GM19035 (cell line): ENCODE data around the gene AGMO.

Source experiments
- ATAC-seq: cut with Tn5 transposase; IDR thresholded peaks from one replicate; pipeline ENCODE4 v1.9.1; 2021; ENCODE audit not compliant: unreplicated experiment

AGMO gene

DNA sequence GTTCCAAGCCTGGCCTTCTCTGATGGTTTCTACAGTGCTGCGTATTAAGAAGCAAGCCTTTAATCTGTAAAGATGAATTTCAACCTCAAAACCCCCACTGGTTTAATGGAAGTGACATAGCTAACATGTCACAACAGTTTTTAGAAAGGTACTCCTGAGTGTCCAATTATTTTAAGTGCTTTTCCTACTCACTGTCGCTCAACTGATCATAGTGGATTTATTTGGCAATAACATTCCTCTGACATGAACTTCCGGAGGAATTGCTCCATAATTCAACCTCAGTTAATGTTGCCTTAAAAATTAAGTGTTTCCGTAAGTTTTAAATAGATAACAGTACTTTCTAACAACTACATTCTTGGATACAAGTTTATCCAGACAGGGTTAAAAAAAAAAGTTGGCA is 57.5 kb downstream of the AGMO start:
- ATAC-seq = no peak

DNA sequence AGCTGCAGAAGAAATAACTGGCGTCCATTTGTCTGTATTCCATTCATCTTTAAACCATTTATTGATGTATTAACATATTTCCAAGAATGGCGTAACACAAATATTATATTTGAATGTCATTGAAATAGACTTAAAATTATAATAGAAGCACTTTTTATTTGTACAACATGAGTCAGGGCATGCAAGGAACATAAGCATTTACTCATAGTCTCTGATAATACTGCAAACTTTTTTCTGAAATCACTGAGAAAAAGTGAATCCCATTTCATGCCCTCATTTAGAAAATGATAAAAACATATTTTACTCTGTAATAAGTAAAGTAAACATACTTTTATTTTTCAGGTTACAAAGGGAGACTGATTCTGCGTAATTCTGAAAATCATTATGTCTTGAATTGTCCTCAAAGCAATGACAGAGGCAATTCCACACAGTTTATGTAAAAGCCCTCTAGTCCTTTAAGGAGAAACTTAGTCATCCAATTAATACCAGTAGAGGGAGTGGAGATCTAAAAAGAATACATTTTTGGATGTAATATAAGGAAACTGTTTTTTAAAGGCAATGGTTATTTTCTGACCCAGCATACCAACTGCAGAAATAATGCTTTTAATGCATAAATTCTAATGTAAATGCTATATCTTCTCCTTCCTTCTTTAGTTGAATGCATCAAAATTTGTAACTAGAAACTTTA is 58.1 kb downstream of the AGMO start:
- ATAC-seq = no peak

DNA sequence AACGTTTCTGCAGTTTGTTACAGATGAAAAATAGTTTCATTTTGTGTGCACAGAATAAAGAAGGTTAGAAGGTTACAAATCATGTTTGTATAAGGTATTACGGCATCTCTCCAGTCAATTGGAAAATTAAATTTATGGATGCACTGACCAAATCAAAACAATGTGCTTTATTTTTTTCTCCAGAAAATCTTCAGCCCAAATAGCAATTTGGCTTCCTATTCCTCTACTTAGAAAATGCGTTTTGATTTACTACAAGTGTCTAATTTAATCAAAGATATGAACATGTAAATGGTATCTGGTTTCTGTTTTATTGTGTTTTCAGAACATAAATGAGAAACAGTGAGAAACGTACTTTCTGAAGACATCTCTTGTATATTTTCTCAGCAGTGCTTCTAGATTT is 63.4 kb downstream of the AGMO start:
- ATAC-seq = no peak

DNA sequence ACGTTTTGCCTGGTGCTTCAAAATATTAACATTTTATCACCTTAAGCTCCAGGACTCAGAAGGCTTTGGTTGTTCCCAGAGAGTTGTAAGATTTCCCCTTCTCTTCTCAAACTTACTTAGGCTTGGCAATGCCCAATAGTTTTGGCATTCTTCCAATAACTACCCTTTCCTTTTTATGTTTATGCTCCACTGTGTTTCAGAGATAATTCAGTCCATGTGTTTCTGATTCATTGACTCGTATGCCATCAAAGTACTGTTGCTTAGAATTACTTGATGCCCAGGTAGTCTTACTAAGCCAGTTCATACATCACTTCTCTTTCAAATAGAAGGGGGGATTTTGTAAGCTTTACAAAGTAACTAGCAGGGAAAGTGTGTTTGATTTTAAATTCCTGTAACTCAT is 66.6 kb downstream of the AGMO start:
- ATAC-seq = no peak

DNA sequence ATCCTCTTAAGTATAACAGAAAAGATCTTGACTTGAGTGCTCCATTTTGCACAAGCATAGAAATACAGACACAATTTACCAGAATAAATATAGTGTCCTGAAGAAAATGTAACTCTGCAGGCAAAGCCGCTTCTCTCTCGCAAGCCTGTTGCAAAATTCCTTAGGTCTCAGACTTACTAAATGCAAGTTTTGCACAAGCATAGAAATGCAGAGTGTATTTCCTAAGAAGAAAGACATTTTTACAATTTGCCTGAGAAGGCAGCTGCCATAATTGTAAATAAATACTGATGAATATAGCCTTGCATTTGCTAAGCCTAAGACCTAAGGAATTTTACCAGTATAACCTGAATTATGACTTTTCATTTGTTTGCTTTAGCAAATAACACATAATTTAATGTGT is 67.1 kb downstream of the AGMO start:
- no peak for ATAC-seq

DNA sequence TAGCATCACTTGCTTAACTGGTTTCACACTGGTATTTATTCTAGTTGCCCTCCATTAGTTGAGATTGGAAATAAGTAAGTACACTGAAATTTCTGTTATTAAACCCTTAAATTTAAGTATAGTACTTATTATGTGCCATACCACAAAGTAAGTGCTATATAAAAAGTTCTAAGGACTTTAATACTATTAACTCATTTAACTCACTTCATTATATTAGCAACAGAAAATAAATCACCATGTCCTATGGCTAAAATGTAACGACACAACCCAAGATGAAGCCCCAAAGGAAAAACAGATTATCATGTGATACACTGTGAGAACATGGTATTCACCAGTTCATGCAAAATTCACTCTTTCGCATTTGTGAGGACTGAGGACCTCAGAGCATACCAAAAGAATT is 70.5 kb downstream of the AGMO start:
- ATAC-seq = no peak

DNA sequence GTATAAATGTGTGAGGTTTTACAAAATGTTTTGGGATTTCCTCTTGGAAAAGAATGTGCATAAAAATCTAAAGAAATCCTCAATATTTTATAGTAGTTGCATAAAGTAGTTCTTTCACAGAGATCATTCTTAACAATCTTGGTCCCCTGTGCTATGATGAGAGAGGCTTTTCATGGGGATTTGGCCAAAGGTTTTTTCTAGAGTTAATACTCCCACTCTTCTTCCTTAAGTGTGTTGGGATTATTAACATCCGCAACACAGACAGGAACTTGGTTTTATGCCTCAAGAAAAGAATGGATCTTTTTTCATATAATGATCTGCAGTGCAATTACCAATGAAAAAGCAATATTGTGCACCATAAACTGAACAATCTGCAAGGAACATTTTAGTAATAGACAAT is 71.5 kb downstream of the AGMO start:
- ATAC-seq = no peak

DNA sequence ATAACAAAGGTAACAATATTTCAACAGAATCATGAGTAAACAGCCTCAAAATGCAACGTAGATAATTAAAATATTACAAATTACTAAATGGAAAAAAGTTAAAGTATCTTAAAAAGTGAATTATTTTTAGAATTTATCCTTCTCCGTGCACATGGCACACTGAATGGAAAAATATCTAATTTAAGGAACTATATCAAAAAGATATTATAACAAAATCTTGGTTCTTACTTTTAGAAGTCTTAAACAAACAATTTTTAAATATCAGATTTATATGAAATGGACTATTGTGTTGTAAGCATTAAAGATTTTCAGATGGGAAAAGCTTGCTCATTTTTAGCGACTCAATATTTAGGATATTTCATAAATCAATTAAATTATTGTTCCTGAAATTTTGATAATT is 72.0 kb downstream of the AGMO start:
- ATAC-seq = no peak

DNA sequence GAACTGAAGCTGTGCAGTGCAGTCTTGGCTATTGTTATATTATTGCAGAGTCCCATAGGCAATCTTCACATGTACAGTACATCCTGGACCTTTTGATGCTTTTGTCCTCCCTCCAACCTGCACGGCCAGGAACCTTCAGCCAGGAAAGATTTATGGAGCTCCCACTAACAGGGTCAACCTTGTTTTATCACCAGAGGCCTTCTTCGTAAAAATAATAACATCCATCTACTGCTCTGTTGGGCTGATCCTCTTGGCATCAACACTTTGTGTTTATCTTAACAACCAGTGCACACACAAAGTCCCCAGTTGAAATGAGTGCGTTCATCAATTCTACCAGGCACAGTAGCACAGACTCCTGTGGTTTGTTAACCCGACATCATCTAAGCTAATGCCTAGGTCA is 72.4 kb downstream of the AGMO start:
- ATAC-seq = no peak

DNA sequence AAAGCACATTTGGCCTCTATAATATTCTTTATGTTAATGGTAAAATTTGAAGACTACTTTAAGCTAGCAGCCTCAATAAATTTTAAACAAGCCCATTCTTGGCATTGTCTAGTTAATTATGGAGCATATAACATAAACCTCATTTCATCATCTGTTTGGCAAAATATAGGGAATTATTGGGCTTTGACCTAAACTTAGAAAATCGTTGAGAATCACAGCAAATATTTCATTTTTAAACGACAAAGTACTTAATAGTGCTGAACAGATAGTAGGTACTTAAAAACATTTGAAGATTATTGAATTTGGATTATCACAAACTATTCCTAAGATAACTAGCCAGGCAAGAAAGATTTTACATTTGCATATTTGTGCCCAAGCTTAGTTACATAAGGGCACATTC is 73.4 kb downstream of the AGMO start:
- no peak for ATAC-seq

DNA sequence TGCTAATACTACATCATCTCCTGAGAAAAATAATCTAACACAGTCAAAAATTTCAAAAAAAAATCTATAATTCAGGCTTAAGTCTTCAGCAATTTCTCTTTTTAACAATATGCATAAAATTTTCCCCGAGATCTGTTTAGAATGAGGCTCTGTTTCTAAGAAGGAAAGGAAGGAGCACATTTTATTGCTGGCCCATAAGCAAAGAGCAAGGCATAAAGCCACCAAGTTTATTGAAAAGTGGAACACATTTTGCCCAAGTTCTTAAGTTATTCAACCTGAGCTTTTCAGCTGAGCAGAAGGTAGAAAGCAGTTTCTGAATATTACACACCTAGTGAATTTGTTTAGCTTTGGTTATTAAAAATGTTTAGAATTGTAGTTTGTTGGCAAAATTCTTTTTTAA is 73.9 kb downstream of the AGMO start:
- ATAC-seq = no peak

DNA sequence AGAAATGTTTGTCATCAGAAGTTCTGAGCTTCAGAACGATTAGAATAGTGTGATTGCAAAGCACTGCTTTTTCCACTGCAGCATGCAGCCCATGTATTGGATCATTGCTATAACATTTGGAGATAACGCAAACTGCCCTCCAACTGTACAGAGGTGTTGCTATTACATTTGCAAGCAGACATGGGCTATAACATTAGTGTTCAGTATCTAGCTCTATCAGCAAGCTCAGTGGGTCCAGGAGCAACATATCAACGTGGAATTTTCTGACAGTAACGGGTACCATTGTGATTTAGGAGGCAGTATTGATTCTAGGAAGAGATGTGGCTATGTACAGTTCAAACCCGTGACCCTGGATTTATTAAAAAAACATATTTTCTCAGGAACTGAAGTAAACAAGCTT is 75.8 kb downstream of the AGMO start:
- no peak for ATAC-seq

DNA sequence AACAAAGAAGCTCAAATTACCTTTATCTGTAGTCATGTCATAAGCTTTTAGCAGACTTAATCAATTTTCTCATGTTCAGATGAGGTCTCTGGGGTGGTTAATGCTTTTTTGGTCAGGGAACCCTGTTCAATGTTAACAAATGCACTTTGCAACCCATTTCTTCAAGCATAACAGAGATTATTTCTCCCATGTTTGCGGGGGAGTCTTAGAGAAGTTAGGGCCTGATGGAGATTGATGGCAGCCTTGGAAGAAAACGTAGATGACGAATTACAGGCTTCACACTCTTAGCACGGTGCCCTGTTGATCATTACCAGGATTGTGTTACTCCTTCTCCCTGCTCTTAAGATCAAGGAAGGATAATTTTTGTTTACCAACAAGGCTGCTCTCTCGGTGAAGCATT is 76.4 kb downstream of the AGMO start:
- no peak for ATAC-seq

DNA sequence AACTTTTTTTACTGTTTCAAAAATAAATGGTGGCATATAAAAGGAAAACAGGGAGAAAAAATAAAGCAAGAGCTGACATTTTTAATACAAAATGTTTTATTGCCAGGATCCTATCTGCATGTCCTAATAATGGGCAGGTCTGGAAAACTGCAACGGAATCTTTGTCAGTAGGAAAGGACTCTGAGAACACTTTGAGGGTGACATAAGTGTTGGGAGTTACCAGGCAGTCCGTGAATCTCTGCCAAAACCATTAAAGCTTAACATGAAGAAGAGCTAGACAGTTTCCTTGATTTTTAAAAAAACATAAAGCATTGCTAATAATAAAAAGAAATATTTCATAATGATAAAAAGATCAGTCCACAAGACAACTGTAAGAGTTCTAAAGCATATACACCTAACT is 80.7 kb downstream of the AGMO start:
- ATAC-seq = no peak

DNA sequence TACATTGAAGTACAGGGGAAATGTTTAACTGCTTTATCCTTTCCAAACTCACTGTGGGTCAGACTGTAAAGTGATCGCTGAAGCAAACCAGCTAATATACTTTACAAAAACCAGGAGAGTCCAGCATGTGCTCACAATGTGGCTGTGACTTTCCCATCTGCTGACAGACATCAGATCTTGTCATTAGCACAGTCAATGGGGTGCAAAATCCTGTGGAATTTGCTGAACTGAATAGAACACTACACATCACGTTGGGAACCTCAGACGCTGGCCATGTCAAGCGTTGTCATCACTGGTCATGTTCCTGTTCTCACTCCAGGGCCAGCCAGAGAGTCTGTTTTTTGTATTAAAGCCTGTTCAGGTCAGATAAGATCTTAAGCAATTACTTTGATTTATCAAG is 83.4 kb downstream of the AGMO start:
- ATAC-seq = no peak

DNA sequence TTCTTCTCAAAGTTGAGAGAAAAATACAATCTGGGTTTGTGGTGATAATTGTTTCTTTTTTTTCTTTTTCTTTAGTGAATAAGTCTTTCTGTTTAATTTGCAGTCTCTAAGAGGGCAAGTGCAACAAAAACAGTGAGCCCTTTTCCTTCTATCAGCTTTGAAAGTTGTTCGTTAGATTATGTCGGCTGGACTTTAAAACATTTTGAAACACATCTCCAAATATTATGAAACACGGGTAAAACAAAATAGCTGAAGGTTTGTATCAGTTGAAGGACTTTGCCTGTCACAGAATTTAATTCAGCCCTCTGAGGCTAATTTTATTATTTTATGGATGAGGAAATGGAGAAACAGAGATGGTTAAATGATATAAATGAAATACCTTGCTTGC is 85.3 kb downstream of the AGMO start:
- ATAC-seq = no peak

DNA sequence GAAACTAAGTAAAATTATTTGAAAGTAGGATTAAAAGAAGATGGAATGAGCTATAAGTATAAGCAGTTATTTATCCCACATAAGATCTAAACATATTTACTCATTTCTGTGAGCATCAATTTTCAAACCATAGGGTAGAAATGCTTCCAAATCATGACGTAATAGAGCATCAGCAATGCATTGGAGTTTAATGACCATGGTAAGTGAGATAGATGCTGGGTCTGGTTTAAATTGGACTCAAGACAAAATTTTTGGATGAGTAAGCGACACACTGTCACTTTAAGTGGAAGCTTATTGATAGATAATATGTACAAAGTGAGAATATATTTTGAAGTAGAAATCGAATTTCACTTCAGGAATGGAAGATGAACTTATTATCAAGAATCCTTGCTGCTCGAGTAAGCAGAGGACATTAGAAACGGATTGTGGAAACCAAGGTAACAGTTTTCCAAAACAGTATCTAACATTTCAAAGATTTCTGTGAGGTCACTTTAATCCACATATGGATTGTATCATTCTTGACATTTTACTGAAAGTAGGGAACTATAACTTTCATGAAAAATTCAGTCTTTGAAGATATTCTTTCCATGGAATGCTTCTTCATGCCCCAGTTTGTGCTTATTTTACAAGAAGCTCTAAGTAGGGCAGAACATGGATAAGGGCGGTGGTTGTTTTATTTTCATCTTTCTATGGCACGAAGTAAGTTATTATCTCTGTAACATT is 85.8 kb downstream of the AGMO start:
- ATAC-seq = no peak

DNA sequence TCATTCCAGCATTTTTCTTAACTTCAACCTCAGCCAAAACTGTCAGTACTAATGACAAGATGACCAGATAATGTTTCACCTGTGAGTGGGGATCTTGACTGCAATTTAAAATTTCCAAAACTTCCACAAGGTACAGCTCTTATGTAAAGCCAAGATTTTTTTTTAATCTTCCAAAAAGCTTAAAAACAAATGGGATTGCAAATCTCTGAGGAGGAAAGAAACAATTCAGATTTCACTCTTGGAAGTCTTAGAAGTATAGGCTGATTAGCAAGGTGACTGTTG is 90.2 kb downstream of the AGMO start:
- ATAC-seq = no peak

DNA sequence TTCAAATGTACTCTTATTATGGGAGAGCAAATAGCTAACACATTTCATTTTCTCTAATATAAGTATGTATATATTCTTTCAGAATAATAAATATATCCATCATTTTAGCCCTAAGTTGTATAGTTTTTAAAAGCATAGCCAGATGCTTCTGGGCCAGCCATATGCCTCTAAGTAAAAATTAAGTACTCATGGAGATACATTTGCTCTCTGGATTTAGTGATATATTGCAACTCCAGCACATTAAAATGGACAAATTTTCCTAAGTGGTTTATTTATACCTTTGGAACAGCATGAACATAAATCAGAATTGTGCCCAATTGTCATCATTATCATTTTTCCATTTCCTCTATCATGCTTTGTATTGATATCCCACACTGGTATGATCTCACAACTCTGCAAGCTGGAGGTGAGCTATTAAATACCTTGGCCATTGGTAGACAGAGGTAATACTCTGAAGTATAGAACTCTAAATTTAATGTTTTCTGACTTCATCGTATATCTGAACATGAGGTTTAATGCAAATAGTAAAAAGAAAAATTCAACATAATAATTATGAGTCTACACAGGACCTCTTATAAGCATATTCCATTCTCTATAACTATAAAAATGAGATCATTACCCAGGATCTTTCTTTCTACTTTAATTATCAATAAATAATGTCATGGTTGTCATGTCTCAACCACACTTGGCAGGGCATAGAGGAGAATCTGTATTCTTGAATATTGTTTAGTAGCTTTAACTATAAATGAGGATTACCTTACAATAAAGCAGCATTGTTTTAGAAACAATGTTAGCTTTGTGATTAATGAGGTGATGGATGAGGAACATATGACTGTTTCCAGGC is 90.8 kb downstream of the AGMO start:
- no peak for ATAC-seq

DNA sequence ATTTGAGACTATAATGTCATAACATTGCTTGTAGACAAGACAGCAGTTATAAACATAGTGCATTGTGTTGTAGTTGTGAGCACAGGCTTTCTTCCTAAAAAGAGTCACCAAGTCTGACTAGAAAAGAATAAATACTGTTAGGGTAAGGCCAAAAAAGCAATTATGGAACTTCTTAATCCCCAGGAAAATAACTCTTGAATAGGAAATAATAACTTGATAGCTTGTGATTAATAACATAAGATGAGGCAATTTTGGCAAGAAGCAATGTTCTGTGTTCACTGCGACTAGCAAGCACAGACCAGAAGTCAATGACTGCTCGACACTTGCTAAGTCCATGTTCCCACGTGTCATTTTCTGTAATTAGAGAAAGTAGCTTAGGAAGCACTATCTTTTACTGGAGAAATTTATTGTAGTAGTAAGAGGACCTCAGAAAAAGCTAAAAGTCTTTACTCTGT is 97.1 kb downstream of the AGMO start:
- no peak for ATAC-seq

DNA sequence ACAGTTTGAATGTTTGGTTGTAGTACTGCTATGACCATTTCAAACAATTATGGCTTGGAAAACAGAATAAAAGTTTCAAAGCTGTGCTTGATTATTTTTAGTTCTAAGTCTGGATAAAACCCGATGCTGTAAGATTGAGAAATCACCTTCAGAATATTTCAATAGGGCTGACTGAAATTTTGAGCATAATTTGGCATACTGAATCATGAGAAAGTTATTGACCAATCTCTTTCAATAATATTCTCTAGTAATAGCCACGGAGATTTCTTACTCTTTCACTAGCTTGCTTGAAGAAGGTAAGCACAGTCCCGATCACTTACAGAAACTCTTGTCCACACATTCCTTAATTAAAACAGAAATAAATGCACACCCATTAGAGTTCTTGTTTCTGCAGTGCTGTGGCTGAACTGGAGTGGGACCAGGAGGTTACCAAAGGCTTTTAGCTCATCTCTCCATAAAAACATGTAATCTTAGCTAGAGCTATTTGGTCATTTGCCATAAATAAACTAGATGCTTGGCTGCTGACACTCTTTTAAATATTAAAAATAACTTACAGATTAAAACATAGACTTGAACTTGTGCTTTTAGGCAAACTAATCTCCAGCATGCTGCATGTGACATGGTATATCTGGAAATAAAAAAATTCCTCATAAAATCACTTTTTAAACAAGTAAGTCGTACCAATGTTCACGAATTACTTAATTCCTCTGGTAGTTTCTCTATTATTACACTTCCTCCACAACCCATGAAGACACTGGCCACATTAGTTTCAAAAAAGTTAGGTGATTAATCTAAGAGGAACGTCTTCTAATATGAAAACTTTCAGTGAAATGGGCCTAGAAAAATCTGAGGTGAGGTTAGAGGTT is 97.8 kb downstream of the AGMO start:
- ATAC-seq = no peak
